ENCODE data around the gene OR4F15. TPM values are rescaled to one million over a fixed set of nuclear protein-coding genes. Genes with fewer than 3 reads are reported as not detected.

The OR4F15 gene
- total RNA-seq, 2 experiments from 2014 or later = not detected

GRCh38 chr15:101805605-101806345 is 6.2 kb upstream of the OR4F15 start:
- Mint-ChIP-seq H3K4me3 (no peak overlapping the region), H3K27me3 (ENCODE audit: low read depth) (peaks cover 15% of the 10 kb centered on the region), H3K9me3 (ENCODE audit: insufficient read depth) (no peaks in the 10 kb centered on the region), H3K36me3 (ENCODE audit: low read depth) (no peaks in the 10 kb centered on the region), H3K27ac (no peak overlapping the region), H3K4me1 (ENCODE audit: low read depth) (no peaks in the 10 kb centered on the region)
- ChIA-PET CTCF (no interaction called here), POLR2A (no interaction called here)
- ATAC-seq (no peak), DNase-seq (no peak)

GRCh38 chr15:101807345-101807945 is 4.6 kb upstream of the OR4F15 start:
- no peak overlapping the region for H3K27ac Mint-ChIP-seq
- no peak overlapping the region for H3K4me3 Mint-ChIP-seq
- H3K36me3 Mint-ChIP-seq (ENCODE audit: low read depth) = no peaks in the 10 kb centered on the region
- peaks cover 15% of the 10 kb centered on the region for H3K27me3 Mint-ChIP-seq (ENCODE audit: low read depth)
- ATAC-seq (no peak), DNase-seq (no peak)
- H3K4me1 Mint-ChIP-seq (ENCODE audit: low read depth) = no peaks in the 10 kb centered on the region
- POLR2A ChIA-PET = interaction anchor here (1.0 kb wide), 1 partner anchor 33 kb away, joined by 4 read pairs; no protein-coding TSS in a partner anchor
- CTCF ChIA-PET = no interaction called here
- no peaks in the 10 kb centered on the region for H3K9me3 Mint-ChIP-seq (ENCODE audit: insufficient read depth)

GRCh38 chr15:101808201-101808600 is 3.8 kb upstream of the OR4F15 start:
- no peak overlapping the region for H3K27ac Mint-ChIP-seq
- H3K27me3 Mint-ChIP-seq (ENCODE audit: low read depth) = peaks cover 20% of the 10 kb centered on the region
- no peaks in the 10 kb centered on the region for H3K36me3 Mint-ChIP-seq (ENCODE audit: low read depth)
- ATAC-seq (no peak), DNase-seq (no peak)
- no peaks in the 10 kb centered on the region for H3K9me3 Mint-ChIP-seq (ENCODE audit: insufficient read depth)
- POLR2A ChIA-PET = interaction anchor here (1.0 kb wide), 1 partner anchor 34 kb away, joined by 4 read pairs; no protein-coding TSS in a partner anchor
- no peak overlapping the region for H3K4me3 Mint-ChIP-seq
- H3K4me1 Mint-ChIP-seq (ENCODE audit: low read depth) = no peaks in the 10 kb centered on the region
- CTCF ChIA-PET = no interaction called here

- no peak for ATAC-seq
- ChIA-PET POLR2A (no interaction called here), CTCF (no interaction called here)
- no peak overlapping the region for H3K4me3 Mint-ChIP-seq
- no peaks in the 10 kb centered on the region for H3K9me3 Mint-ChIP-seq (ENCODE audit: insufficient read depth)
- DNase-seq = no peak
- H3K27ac Mint-ChIP-seq = no peak overlapping the region
- no peaks in the 10 kb centered on the region for H3K4me1 Mint-ChIP-seq (ENCODE audit: low read depth)
- H3K27me3 Mint-ChIP-seq (ENCODE audit: low read depth) = peaks cover 18% of the 10 kb centered on the region
- H3K36me3 Mint-ChIP-seq (ENCODE audit: low read depth) = no peaks in the 10 kb centered on the region
Measured at GRCh38 chr15:101810456-101810855, 1.5 kb upstream of the OR4F15 start.

GRCh38 chr15:101810876-101811275 is 1.1 kb upstream of the OR4F15 start:
- no peak for DNase-seq
- CTCF ChIA-PET = no interaction called here
- Mint-ChIP-seq H3K36me3 (ENCODE audit: low read depth) (no peaks in the 10 kb centered on the region), H3K4me1 (ENCODE audit: low read depth) (no peaks in the 10 kb centered on the region), H3K9me3 (ENCODE audit: insufficient read depth) (no peaks in the 10 kb centered on the region), H3K27ac (no peak overlapping the region), H3K27me3 (ENCODE audit: low read depth) (peaks cover 15% of the 10 kb centered on the region), H3K4me3 (no peak overlapping the region)
- no peak for ATAC-seq
- POLR2A ChIA-PET = no interaction called here

- ATAC-seq (no peak), DNase-seq (no peak)
- H3K4me3 Mint-ChIP-seq = no peak overlapping the region
- no peaks in the 10 kb centered on the region for H3K36me3 Mint-ChIP-seq (ENCODE audit: low read depth)
- no peaks in the 10 kb centered on the region for H3K4me1 Mint-ChIP-seq (ENCODE audit: low read depth)
- POLR2A ChIA-PET = no interaction called here
- CTCF ChIA-PET = no interaction called here
- no peak overlapping the region for H3K27ac Mint-ChIP-seq
- H3K9me3 Mint-ChIP-seq (ENCODE audit: insufficient read depth) = no peaks in the 10 kb centered on the region
- peaks cover 14% of the 10 kb centered on the region for H3K27me3 Mint-ChIP-seq (ENCODE audit: low read depth)
Measured at GRCh38 chr15:101813803-101814534, 2.0 kb downstream of the OR4F15 start.

- ChIA-PET POLR2A (no interaction called here), CTCF (no interaction called here)
- no peak overlapping the region for H3K27ac Mint-ChIP-seq
- no peak overlapping the region for H3K4me3 Mint-ChIP-seq
- H3K4me1 Mint-ChIP-seq (ENCODE audit: low read depth) = no peaks in the 10 kb centered on the region
- no peaks in the 10 kb centered on the region for H3K9me3 Mint-ChIP-seq (ENCODE audit: insufficient read depth)
- H3K36me3 Mint-ChIP-seq (ENCODE audit: low read depth) = no peaks in the 10 kb centered on the region
- peaks cover 6% of the 10 kb centered on the region for H3K27me3 Mint-ChIP-seq (ENCODE audit: low read depth)
- ATAC-seq (no peak), DNase-seq (no peak)
Measured at GRCh38 chr15:101820781-101821180, 8.8 kb downstream of the OR4F15 start.

GRCh38 chr15:101827257-101827656 is 15.3 kb downstream of the OR4F15 start:
- no peaks in the 10 kb centered on the region for H3K4me1 Mint-ChIP-seq (ENCODE audit: low read depth)
- ATAC-seq (no peak), DNase-seq (no peak)
- CTCF ChIA-PET = no interaction called here
- peaks cover 14% of the 10 kb centered on the region for H3K27me3 Mint-ChIP-seq (ENCODE audit: low read depth)
- POLR2A ChIA-PET = no interaction called here
- H3K27ac Mint-ChIP-seq = no peak overlapping the region
- no peaks in the 10 kb centered on the region for H3K36me3 Mint-ChIP-seq (ENCODE audit: low read depth)
- no peaks in the 10 kb centered on the region for H3K9me3 Mint-ChIP-seq (ENCODE audit: insufficient read depth)
- no peak overlapping the region for H3K4me3 Mint-ChIP-seq

- DNase-seq (no peak), ATAC-seq (no peak)
- H3K27ac Mint-ChIP-seq = no peak overlapping the region
- H3K27me3 Mint-ChIP-seq (ENCODE audit: low read depth) = peaks cover 14% of the 10 kb centered on the region
- H3K9me3 Mint-ChIP-seq (ENCODE audit: insufficient read depth) = no peaks in the 10 kb centered on the region
- POLR2A ChIA-PET = no interaction called here
- CTCF ChIA-PET = no interaction called here
- H3K4me1 Mint-ChIP-seq (ENCODE audit: low read depth) = no peaks in the 10 kb centered on the region
- H3K4me3 Mint-ChIP-seq = no peak overlapping the region
- no peaks in the 10 kb centered on the region for H3K36me3 Mint-ChIP-seq (ENCODE audit: low read depth)
Measured at GRCh38 chr15:101828774-101829173, 16.8 kb downstream of the OR4F15 start.

- Mint-ChIP-seq H3K36me3 (ENCODE audit: low read depth) (no peaks in the 10 kb centered on the region), H3K4me1 (ENCODE audit: low read depth) (no peaks in the 10 kb centered on the region), H3K27me3 (ENCODE audit: low read depth) (peaks cover 5% of the 10 kb centered on the region), H3K27ac (no peak overlapping the region), H3K9me3 (ENCODE audit: insufficient read depth) (no peaks in the 10 kb centered on the region), H3K4me3 (no peak overlapping the region)
- DNase-seq = no peak
- POLR2A ChIA-PET = no interaction called here
- CTCF ChIA-PET = no interaction called here
- ATAC-seq = no peak
Measured at GRCh38 chr15:101841656-101842055, 29.7 kb downstream of the OR4F15 start.

GRCh38 chr15:101844916-101845315 is 32.9 kb downstream of the OR4F15 start:
- H3K9me3 Mint-ChIP-seq (ENCODE audit: insufficient read depth) = no peaks in the 10 kb centered on the region

GRCh38 chr15:101852356-101852755 is 40.4 kb downstream of the OR4F15 start:
- no peak for ATAC-seq
- H3K4me3 Mint-ChIP-seq = no peak overlapping the region

More at GRCh38 chr15:101844916-101845315, 32.9 kb downstream of the OR4F15 start:
- no peak for DNase-seq
- no peak overlapping the region for H3K4me3 Mint-ChIP-seq
- ChIA-PET CTCF (no interaction called here), POLR2A (no interaction called here)
- H3K4me1 Mint-ChIP-seq (ENCODE audit: low read depth) = no peaks in the 10 kb centered on the region
- H3K27me3 Mint-ChIP-seq (ENCODE audit: low read depth) = peaks cover 10% of the 10 kb centered on the region
- no peak for ATAC-seq
- H3K27ac Mint-ChIP-seq = no peak overlapping the region
- H3K36me3 Mint-ChIP-seq (ENCODE audit: low read depth) = no peaks in the 10 kb centered on the region

More at GRCh38 chr15:101852356-101852755, 40.4 kb downstream of the OR4F15 start:
- H3K4me1 Mint-ChIP-seq (ENCODE audit: low read depth) = no peaks in the 10 kb centered on the region
- ChIA-PET POLR2A (no interaction called here), CTCF (no interaction called here)
- no peak for DNase-seq
- no peaks in the 10 kb centered on the region for H3K36me3 Mint-ChIP-seq (ENCODE audit: low read depth)
- peaks cover 33% of the 10 kb centered on the region for H3K27me3 Mint-ChIP-seq (ENCODE audit: low read depth)
- H3K9me3 Mint-ChIP-seq (ENCODE audit: insufficient read depth) = no peaks in the 10 kb centered on the region
- H3K27ac Mint-ChIP-seq = no peak overlapping the region
